Gastrocnemius medialis (tissue), 4 donors: Measurements from ENCODE around the gene KDM4C. TPM values are rescaled to one million over a fixed set of nuclear protein-coding genes. Genes with fewer than 3 reads are reported as not detected.

Source experiments
- ATAC-seq, 2 donors: fragments of 150-250 bp; one replicate each; pipeline ENCODE4 v1.9.1; 2016
- DNase-seq, 2 donors: peaks; one replicate each; pipeline ENCODE4 v3.0.0-alpha.2; 2019
- H3K27ac ChIP-seq, 4 donors: fragments of 200-600 bp; sonication (generic); 1 replicate in 1 of 4; 2 replicates in 3 of 4; pipeline ENCODE4 v1.5.1; 2016 to 2018; ENCODE audit warnings: mild to moderate bottlenecking in 2 of 4, moderate library complexity in 1 of 4
- H3K27me3 ChIP-seq, 3 donors: fragments of 200-600 bp; sonication (generic) in 2 of 3; 1 replicate in 1 of 3; 2 replicates in 2 of 3; pipeline versions ENCODE4 v1.5.1 to v1.6.0; 2016 to 2019; ENCODE audit warnings: mild to moderate bottlenecking in 1 of 3, moderate library complexity in 1 of 3
- H3K36me3 ChIP-seq, 2 donors: fragments of 200-600 bp; sonication (generic) in 1 of 2; one replicate each; pipeline ENCODE4 v1.5.1; 2017 to 2018
- H3K4me1 ChIP-seq, 2 donors: fragments of 200-600 bp; sonication (generic) in 1 of 2; one replicate each; pipeline ENCODE4 v1.5.1; 2016 to 2017; ENCODE audit warnings: mild to moderate bottlenecking in 2 of 2
- H3K4me3 ChIP-seq, 4 donors: fragments of 200-600 bp; sonication (generic) in 3 of 4; 1 replicate in 1 of 4; 2 replicates in 3 of 4; pipeline ENCODE4 v1.5.1; 2016 to 2019; ENCODE audit warnings: mild to moderate bottlenecking in 2 of 4
- H3K9me3 ChIP-seq, 3 donors: fragments of 200-600 bp; sonication (generic) in 2 of 3; 1 replicate in 1 of 3; 2 replicates in 2 of 3; pipeline ENCODE4 v1.5.1; 2016 to 2019
- CTCF ChIP-seq, 5 experiments: fragments of 450-650 bp in 3 of 5; fragments of 200-600 bp in 2 of 5; sonication (generic) in 2 of 5; IDR thresholded peaks in 4 of 5; conservative IDR thresholded peaks in 1 of 5; 1 replicate in 4 of 5; 2 replicates in 1 of 5; pipeline ENCODE4 v1.5.1; 2016 to 2019; ENCODE audit warnings: antibody characterized with exemption in 5 of 5, mild to moderate bottlenecking in 3 of 5, moderate library complexity in 3 of 5
- POLR2A ChIP-seq, 2 donors: fragments of 450-650 bp; IDR thresholded peaks; one replicate each; pipeline ENCODE4 v1.6.1; 2017; ENCODE audit warnings: antibody characterized with exemption in 2 of 2, mild to moderate bottlenecking in 2 of 2, moderate library complexity in 2 of 2
- in situ Hi-C, 4 donors: fragments of 200-750 bp; cut with MboI; loops; one replicate each; pipeline versions ENCODE4 v1.15.0 to v1.8.0; 2017; ENCODE audit warnings: low sequenced_read_pairs in 4 of 4
- intact Hi-C: fragments of 100-400 bp; cut with DNase I; formaldehyde crosslinking; loops from one replicate; pipeline ENCODE4 v1.15.1; 2023; ENCODE audit warnings: low total_unique reads
- total RNA-seq, 4 donors: library from RNA; depleted of rRNA; stranded (reverse); fragments of >200 nt; gene quantifications; one replicate each; pipeline versions ENCODE4 v1.1.0 to v1.2.3, GENCODE V29; 2016

KDM4C gene
- total RNA-seq, 4 donors from 2014 or later, result 7.7 to 23.3 (median 10.0) TPM

DNA sequence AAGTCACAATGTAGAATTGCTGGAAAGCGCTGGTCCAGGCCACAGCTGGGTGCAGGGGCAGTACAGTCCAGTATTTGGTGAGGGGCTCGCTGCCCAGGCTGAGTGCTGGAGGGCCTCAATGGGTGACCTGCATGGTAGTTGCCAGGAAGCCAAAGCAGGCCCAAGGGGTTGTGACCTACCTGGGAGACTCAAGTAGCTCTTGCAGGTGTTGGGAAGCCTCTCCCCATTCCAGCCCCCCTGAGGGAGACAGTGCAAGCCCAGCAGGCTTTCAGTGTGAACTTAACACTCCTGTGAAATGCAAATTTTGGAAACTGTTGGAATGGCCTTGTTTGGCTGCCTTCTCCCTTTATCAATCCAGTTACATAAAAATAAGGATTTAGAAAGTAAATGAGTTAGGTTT lies 13.9 kb downstream of the KDM4C start:
- in situ Hi-C loops, result no loop called here
- ATAC-seq (no peak), DNase-seq (no peak)
- intact Hi-C loops, result no loop called here
- H3K4me3 ChIP-seq, result no peak overlapping the region
- H3K27me3 ChIP-seq, result no peaks in the 10 kb centered on the region
- no peaks in the 10 kb centered on the region for H3K9me3 ChIP-seq
- TF ChIP-seq POLR2A (IDR thresholded peaks at IDR 0.05) (no peak), CTCF (IDR thresholded peaks at IDR 0.05 in 4 of 5, conservative IDR thresholded peaks at IDR 0.05 in 1 of 5) (no peak)
- H3K27ac ChIP-seq, result no peak overlapping the region
- peaks cover 0 to 11% of the 10 kb centered on the region in 2 donors for H3K4me1 ChIP-seq
- no peaks in the 10 kb centered on the region for H3K36me3 ChIP-seq

- ATAC-seq (no peak), DNase-seq (no peak)
- Histone ChIP-seq H3K4me1 (peaks cover 22 to 25% of the 10 kb centered on the region in 2 donors), H3K36me3 (no peaks in the 10 kb centered on the region), H3K9me3 (no peaks in the 10 kb centered on the region), H3K27me3 (no peaks in the 10 kb centered on the region), H3K27ac (no peak overlapping the region), H3K4me3 (no peak overlapping the region)
- in situ Hi-C loops, result no loop called here
- TF ChIP-seq POLR2A (IDR thresholded peaks at IDR 0.05) (no peak), CTCF (IDR thresholded peaks at IDR 0.05 in 4 of 5, conservative IDR thresholded peaks at IDR 0.05 in 1 of 5) (no peak)
- intact Hi-C loops, result no loop called here
Observed at GRCh38 chr9:6777213-6777902, 19.6 kb downstream of the KDM4C start.

DNA sequence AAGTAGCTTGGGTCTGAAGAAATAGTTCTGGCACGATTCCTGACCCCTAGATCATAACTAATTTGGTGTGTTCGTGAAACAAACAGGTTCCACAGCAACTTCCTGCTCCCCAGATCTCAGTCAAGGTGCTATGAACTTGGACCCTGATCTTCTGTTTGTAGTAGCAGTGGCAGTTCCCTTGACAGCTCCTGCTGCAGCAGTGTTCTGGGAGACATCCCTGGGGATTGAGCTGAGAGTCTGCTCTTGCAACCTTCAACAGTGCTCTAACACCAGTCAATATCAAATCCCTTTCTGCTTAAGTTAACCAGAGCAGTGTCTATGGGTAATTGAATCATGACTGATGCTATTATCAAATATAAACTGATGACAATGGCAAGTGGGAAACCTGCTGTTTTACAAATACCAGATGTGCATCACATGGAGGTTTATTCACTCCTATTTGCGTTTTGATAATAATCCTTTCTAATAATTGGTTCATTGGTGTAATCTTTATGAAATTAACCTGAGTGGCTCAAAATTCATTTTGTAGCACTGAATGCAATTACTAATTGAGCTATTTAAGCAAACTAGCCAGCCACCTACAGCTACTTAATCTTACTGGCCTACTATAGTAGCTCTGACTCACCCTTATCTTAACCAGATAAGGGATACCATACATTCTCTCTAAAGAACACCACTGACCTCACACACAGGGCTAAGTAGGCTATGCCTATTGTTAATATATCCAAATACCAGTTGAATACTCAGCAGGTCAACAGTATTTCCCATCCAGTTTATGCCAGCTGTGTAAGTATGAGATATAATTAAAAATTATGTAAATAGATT lies 21.9 kb downstream of the KDM4C start:
- no peak overlapping the region for H3K27ac ChIP-seq
- H3K4me1 ChIP-seq, result peaks cover 27 to 30% of the 10 kb centered on the region in 2 donors
- ATAC-seq (no peak), DNase-seq (no peak)
- intact Hi-C loops (no loop called here), in situ Hi-C loops (no loop called here)
- no peaks in the 10 kb centered on the region for H3K36me3 ChIP-seq
- H3K9me3 ChIP-seq, result no peaks in the 10 kb centered on the region
- TF ChIP-seq POLR2A (IDR thresholded peaks at IDR 0.05) (no peak), CTCF (IDR thresholded peaks at IDR 0.05 in 4 of 5, conservative IDR thresholded peaks at IDR 0.05 in 1 of 5) (no peak)
- H3K4me3 ChIP-seq, result no peak overlapping the region
- no peaks in the 10 kb centered on the region for H3K27me3 ChIP-seq

DNA sequence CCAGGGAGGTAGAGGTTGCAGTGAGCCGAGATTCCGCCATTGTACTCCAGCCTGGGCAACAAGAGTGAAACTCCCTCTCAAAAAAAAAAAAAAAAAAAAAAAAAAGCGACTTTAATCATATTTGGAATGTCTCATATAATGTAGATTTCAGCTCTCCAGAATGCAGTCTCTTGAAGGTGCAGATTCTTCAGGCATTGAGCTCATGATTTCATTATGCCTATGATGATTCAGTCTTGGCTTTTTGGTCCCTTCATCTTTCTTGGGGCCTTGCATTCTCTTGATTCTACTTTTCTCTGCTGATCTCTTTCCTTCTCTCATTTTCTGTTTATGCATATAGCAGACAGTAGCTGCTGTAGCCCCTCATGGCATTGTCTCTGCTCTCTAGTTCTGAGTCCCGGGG lies 22.9 kb downstream of the KDM4C start:
- no peak overlapping the region for H3K27ac ChIP-seq
- intact Hi-C loops, result no loop called here
- in situ Hi-C loops, result no loop called here

More for the DNA sequence above, 22.9 kb downstream of the KDM4C start:
- ATAC-seq (no peak), DNase-seq (no peak)
- Histone ChIP-seq H3K4me1 (peaks cover 27 to 32% of the 10 kb centered on the region in 2 donors), H3K36me3 (no peaks in the 10 kb centered on the region), H3K9me3 (no peaks in the 10 kb centered on the region), H3K27me3 (no peaks in the 10 kb centered on the region), H3K4me3 (no peak overlapping the region)
- no peak for TF ChIP-seq POLR2A (IDR thresholded peaks at IDR 0.05)
- TF ChIP-seq CTCF (IDR thresholded peaks at IDR 0.05 in 4 of 5, conservative IDR thresholded peaks at IDR 0.05 in 1 of 5), result no peak
